NCI-H1105 treated with DMSO at 0.1 percent for 48 hours (cell line): ENCODE data around the gene UBE2Z.
"Not testable (repeated sequence)": the region's sequence is repeated elsewhere in the genome, so short reads cannot be mapped to it uniquely, and the experiment has no call there.

Source experiments
- DNase-seq: peaks from one replicate; lab custom pipeline; 2025; lab: John Stamatoyannopoulos, UW

The UBE2Z gene

DNA sequence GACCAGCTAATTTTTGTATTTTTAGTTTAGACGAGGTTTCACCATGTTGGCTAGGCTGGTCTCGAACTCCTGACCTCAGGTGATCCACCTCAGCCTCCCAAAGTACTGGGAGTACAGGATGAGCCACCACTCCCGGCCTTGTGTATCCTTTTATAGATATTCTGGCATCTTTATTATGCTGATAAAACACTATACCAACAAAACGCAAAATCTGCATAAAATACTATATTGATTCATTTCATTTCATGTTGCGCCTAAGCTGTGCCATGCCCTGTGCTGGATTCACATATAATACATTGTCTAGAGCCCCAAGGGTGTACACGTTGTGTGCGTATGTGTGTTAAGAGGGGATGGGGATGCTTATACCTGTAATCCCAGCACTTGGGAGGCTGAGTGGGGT is 3.8 kb upstream of the UBE2Z start:
- DNase-seq = no peak

DNA sequence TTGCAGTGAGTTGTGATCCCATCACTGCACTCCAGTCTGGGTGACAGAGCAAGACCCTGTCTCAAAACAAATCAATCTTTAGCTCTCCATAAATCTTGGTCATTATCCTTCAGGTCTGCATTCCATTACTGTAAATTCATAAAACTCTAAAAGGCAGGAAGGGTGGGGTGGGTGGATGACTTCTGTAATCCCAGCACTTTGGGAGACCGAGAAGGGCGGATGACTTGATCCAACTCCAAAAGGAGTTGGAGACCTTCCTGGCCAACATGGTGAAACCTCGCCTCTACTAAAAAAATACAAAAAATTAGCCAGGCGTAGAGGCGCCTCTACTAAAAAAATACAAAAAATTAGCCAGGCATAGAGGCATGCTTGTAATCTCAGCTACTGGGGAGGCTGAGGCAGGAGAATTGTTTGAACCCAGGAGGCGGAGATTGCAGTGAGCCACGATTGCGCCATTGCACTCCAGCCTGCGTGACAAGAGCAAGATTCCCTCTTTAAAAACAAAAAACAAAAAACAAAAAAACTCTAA is 2.2 kb upstream of the UBE2Z start:
- DNase-seq = no peak

DNA sequence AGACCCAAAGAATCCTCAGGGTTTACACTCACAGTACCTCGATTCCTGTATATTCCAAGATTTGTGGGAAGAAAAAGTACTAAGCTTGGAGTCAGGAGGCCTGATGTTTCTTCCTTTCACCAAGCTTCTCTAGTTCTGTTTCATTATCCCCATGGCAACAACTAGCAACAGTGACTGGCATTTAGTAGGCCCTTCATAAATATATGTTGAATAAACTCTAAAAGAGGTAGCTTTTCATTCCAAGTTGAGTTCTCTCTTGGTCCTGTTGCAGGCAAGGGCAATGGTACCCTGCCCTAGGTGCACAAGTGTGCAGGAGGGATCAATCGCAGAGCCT is 527 bp upstream of the UBE2Z start:
- peak; percentile 39 for DNase-seq

DNA sequence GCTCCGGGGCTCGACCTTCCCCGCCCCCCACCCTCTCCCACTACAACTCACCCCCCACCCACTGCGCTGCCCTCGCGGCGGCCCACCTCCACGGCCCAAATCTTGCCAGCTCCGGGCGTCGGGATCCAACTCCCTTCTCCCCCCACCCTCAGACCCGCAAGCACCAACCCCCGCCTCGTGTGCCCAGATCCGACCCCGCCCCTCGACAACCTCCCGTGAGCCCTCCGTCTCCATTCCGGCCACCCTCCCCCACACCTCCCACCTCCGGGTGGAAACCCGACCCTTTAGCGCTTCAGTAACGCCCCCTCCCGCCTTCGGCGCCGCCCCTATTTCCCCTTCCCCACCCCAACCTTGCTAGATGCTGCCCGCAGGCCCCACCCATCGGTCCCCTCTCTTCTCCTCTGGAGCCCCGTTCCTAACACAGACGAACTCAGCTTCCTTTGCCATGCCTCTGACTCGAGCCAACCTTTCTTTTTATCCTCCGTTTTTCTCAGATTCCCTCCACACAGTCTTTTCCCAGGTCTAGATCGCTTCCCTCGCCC is 717 bp downstream of the UBE2Z start:
- DNase-seq = peak; percentile 68

DNA sequence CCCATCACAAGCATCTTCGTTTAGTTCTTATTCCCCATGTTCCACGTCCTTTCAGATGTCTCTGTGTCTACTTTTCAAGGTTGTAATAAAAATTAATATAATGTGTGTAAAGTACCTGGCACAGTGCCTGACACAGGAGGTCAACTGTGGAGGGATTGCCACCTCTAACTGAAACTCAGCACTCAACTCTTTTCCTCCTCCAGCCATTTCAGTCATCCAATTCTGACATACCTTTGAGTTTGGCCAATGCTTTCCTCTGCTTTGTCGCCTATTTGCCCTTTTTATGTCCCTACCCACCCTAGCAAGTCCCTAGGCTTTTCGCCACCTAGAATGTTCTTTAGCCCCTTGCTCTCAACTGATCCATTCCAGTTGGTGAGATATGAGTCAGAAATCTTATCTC is 1.6 kb downstream of the UBE2Z start:
- DNase-seq = no peak

DNA sequence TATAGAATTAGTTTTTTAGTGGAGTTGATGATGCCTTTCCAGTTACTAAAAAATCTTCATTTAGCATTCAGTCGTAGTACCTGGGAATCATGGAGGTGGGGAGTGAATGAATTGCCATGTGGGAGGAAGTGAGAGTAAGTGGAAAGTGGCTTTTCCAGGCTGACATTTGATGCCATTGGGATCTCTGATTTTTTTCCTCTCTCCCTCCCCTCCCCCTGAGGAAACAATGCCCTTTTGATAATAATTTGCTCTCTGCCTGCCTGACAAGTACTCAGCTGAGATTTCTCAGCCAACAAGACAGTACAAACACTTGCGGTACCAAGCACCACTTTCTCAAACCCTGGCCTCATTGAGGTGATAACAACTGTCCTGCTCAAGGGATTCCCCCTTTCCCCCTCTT is 2.2 kb downstream of the UBE2Z start:
- no peak for DNase-seq

DNA sequence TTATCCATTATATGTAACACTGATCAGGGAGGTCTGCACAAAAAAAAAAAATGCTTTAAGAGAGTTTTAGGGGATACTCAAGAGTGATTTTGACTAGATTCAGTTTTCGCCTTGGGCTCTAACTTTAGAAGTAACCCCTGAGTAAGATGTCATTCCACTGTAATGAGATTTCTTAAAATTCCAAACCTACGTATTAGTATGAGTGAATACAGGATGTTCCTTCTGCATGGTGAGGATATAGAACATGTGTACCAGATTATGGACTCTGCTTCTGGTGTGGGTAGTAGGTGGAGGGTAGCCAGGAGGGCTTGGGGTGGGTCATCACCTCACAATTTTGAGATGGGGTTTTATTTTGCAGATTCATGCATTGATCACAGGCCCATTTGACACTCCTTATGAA is 4.3 kb downstream of the UBE2Z start:
- no peak for DNase-seq

DNA sequence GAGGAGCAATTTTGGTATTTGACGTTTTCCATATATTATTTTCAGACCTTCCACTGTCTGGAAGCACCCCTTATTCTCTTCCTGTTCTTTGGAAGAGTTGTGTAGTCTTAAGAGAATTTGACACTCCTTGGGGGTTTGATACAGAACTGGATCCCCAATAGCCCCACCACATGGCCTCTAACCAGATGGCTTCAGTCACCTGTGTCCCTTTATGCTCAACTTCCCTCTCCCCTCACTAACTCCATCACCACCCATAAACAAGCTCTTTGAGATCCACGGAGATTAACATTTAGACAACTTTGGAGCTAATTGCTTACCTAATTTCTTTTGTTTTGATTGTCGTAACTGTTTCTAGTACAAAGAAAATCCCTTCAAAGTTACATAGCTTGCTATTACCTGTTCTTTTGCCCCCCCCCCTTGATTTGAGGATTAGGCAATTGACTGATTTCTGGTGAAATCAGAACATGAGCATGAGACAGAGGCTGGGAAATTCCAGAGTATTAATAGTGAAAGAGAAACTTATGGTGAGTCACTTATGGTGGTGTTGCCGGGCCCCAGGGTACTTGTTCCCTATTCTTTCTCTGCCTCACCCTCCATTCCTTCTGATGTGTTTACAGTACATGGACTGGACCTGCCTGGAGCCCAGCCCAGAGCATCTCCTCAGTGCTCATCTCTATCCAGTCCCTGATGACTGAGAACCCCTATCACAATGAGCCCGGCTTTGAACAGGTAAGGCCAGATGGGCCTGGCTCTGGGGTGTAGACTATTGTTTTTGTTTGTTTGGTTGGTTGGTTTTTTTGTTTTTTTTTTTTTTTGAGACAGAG is 7.5 kb downstream of the UBE2Z start:
- DNase-seq = no peak

DNA sequence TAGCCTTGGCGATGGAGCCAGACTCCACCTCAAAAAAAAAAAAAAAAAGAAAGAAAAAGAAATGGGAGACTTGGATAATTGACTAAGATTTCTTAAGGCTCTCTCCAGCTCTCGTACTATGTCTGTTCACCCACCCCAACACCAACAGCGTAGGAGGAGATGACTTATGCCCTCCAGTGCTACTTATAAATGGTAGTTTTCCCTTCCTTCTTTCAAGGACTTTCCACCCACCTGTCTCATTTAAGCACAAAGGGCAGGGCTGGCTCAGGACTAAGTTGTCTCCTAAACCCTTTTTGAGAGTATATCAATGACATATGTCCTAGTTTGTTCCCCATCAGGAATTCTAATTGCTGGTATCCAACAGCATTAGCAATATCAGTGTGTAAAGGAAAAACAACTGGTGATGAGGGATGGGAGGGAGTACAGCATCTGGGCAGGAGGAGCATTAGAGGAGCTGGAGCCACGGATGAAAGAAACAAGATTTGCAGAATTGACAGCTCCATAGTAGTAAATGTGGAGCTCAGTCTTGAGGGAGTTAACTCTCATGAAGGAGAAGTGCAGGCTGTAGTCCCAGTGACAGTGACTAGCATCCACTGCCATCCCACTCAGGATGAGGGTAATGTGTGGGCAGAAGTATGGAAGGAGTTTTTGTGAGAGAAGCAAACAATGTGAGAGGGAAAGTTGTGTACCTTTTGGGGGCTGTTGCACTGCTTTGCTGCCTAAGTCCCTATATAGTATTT is 17.2 kb downstream of the UBE2Z start:
- DNase-seq = no peak

DNA sequence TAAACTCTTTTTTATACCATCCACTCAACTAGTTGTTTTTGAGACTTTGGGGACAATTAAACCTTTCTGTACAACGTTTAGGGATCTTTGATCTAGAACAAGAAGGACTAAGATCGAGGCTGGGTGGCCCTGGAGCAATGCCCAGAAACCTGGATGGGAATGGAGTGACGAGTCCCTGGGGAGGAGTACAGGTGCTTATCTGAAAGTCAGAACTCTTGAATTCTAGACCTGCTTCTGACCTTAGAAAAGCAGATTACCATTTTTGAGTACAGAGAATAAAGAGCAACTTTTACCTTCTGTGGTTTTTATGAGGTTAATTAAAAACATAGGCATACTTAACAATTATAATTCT is 17.8 kb downstream of the UBE2Z start:
- DNase-seq = no peak

DNA sequence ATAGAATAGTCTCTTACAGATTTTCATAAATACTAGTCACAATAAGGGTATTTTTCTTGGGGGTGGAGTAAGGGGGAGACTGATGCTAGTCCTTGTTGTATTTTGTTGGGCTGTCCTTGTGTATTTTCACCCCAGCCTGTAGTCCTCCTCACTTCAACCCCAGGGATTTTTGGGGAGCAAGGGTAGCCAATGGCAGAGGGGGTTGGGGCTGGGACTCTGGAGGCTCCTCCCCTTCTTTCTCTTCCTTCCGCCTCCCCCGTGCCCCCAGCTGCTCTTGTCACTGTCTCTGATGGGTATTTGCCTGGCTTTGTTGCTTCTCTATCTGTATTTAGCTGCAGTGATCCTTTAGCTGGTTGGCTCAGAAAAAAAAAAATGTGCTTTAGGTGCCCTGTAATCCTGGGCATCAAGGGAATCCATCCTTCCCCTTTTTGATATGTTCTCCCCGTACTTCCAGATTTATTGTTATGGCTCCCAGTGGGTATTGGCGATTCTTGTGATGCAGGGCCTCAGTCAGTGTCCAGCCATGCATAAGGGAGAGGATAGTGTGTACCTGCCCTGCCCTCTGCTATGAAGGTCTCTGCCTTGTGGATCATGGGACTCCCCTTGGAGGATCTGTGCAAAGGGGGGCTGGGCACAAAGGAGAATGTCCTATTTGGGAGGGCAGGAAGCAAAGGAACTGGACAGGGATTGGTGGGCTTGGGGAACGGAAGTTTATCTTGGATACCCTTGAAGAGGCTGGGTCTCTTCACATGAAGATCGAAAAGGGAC is 20.0 kb downstream of the UBE2Z start:
- DNase-seq = no peak

DNA sequence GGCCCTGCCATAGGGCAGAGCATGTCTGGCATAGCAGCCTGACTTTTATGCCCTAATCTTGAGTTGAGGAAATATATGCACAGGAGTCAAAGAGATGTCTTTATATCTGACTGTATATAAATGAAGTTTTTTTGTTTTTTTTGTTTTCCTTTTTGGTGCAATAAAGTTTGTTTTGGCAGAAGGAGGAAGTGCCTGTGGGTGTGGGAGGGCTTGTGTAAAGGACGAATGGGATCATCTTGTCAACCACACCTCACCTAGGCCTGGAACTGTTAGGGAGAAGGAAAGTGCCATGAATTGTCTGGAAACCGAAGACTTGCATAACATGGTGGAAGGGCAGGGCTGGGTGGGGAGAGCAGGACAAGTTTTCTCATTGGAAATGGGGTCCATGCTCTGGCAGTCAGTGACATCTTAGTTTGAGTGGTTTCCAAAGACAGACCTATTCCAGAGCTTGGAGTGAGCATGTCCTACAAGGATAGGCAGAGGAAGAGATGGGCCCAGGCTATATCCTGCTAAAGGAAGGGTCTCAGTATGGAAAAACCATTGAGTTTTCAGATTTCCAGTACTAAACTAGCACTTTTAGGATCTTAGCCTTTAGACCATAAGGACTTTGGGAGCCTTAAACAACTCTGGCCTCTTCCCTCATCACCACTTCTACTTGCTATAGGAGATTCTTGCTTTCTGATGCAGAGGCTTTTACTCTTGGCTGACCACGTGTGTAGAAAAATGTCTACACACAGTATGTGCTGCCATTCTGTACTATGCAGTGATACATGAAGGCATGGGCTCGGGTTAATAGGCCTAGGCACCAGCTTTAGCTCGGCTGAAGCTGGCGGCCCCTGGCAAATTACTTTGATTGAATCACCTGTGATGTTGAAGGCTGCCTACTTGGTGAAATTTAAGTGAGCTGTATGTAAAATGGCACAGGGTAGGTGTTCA is 20.9 kb downstream of the UBE2Z start:
- no peak for DNase-seq

DNA sequence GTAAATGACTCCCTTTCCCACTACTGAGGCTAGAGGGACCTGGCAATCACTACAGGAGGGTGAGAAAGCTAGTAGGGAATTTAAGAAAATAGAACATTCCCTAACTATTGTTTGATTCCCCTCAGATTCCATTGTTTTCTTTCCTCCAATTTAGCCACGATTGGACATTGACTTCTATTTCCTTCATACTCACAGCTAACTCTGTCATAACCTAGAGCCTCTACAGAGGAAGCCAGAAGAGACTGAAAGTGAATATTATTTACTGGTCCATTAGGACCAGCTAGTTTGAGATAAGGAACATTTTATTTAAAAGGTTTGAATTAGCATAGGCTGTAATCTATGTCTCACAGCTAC is 21.6 kb downstream of the UBE2Z start:
- no peak for DNase-seq

DNA sequence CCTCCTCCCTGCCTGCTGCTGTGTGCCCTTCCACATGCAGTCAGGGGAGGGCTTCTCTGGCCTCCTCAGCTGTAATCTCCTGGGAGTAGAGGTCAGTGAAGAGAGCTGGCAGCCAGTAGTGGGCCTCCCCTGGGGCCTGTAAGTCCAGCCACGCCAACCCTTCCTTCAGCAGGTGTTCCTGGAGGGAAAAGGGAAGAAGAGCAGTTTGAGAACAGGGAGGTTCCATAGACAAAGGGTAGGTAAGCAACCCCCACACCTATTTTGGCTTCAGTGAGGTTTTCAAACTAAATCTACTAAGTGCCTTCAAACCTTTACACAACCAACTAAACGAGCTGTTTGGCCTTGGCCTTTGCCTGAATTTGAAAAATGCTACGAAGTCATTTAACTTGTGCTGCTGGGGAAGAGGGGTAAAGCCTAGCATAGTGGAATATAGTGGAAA is 22.2 kb downstream of the UBE2Z start:
- no peak for DNase-seq

DNA sequence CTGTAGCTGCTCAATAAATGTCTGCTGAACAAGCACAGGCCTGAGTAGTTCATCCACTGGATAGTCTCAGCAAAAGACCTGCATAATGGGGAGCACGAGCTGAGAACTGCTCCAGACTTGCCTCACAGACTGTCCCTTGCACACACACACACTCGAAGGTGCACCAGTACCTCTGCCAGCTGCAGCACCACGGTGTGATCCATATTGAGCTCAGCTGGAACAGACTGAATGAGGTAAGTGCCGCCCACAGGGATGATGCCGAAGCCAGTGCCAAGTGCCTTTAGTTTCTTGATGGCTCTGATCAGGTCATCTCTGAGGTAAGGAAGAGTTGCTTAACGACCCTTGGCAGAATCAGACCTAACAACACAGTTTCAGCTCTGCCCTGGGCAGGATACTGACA is 24.8 kb downstream of the UBE2Z start:
- DNase-seq = no peak

DNA sequence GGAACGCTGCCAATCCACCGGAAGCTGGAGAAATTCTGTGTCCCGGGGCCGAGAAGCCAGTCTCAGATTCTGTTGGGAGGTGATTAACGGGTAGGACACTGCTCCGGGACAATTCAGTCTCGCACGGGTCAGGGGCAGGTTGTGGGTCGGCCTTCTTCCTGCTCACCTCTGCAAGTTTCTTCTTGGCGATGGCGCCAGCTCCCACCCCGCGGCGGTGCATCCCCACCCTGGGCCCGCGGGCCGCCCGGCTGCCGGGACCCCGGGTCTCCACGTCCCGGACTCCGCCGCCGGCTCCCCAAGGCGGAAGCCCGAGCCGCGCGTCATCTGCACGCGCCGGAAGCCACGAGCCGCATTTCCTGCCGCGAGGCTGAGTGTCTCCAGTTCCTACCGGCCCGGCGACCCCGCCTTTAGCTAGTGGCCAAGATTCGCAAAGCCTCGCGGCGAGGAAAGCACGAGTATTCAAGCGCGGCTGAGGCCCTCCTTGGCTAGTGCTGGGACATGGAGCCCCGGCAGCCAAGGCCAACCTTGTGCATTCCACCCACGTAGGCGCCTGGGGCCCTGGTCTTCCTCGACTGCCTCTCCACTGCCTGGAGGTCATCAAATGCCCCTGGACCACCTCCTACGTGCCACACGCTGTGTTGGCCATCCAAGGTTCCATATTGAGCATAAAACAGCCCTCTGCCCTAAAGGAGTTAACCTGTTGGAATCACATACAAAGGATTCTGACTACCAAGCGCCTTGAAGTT is 36.5 kb downstream of the UBE2Z start, which contains the start of gene SNF8:
SNF8 (minus strand) TSS at position 328 of the 746 bp plus-strand sequence; CDS start at position 220, 108 bp downstream.
- DNase-seq = peak; percentile 81

DNA sequence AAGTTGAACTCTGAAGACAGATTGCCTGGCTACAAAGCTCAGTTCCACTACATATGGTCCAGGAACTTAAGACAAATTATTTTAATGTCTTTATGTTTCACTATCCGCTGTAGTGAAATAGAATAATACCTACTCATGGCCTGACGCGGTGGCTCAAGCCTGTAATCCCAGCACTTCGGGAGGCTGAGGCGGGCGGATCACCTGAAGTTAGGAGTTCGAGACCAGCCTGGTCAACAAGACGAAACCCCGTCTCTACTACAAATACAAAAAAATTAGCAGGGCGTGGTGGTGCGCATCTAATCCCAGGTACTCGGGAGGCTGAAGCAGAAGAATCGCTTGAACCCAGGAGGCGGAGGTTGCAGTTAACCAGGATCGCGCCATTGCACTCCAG is 37.0 kb downstream of the UBE2Z start:
- not testable (repeated sequence) for DNase-seq

DNA sequence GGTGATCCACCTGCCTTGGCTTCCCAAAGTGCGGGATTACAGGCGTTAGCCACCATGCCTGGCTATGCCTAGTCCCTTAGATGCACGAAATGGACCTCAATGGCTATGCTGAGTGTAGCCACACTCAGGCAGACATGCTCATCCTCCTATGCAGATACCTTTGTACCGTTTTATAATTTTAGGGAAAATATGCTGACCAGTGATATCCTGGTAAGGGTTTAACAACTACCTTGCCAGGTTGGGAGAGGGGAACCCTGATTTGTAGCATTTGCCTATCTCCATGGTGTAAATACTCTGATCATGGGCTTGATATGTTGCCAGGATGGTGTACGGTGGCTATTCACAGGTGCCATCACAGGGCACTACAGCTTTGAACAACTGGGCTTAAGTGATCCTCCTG is 43.4 kb downstream of the UBE2Z start:
- no peak for DNase-seq

DNA sequence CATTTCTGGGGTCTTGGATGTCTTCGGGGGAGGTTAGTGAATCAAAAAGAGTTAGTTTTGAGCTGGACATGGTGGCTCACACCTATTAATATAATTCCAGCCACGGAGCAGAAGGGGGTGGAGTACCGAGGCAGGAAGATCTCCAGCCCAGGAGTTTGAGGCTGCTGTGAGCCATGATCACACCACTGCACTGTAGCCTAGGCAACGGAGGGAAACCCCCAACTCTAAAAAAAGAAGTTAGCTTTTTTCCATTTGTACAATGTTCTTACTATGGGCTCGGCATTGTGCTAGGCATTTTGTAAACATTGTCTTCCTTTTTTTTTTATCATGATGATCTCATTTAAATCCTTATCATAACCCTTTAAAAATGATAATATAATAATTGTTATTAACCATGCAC is 44.7 kb downstream of the UBE2Z start:
- no peak for DNase-seq

DNA sequence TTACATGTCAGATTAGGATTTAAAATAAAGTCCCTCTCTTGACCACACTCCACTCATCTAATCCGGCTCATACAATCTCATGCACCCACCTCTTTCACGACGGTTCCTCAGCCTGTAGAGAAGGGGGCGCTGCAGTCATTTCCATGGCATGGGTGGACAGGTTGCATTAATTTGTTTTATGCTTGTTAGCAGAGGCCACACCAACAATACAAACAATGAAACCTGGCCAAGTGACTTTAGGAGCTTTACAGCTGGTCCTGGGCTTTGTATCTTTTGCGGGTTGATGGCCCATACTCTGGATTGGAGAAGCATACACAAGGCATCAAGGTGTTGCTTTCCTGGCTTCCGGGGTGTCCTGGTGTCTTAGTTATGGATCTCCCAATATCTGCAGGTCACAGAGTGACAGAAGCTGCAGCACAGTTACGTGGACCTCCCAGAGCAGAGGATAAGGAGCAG is 46.1 kb downstream of the UBE2Z start:
- no peak for DNase-seq
